ENCODE results near the gene C2CD3.

DNA sequence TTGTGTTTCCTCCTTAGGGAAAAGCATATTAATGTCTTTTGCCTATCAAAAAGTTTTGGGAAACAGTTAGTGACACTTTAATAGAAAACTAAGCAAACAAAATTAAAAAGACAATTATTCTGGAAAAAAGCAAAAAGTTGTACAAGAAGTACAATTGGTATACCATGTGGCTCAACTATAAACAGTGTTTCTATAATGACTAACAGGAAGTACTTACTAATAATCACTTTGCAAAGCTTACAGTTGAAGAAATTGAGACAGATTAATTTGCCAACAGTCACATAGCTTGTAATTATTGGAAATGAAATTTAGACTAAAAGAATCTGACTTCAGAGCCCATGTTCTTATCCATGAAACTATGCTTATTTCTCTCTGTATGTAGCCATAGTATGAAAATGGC lies 25.0 kb upstream of the C2CD3 start:
- TF ChIP-seq POLR2A (IDR thresholded peaks at IDR 0.05) (no peak), CTCF (IDR thresholded peaks at IDR 0.05) (no peak)

Data from esophagus squamous epithelium (tissue), 4 donors.